HL-60 (cell line): ENCODE data around the gene GRB10.

Experiments used
- DNase-seq, 2 experiments: peaks; one replicate each; pipeline ENCODE4 v3.0.0-alpha.2; 2010 to 2020; ENCODE audit warnings: low read depth in 1 of 2, low spot score in 1 of 2
- H3K27ac ChIP-seq: fragments of 250-450 bp; sonication (Bioruptor Pico); replicated peaks from 2 replicates; pipeline ENCODE4 v1.5.1; 2020; ENCODE audit warnings: mild to moderate bottlenecking, moderate library complexity
- H3K27me3 ChIP-seq: fragments of 250-450 bp; sonication (Bioruptor Pico); 2 replicates; pipeline ENCODE4 v1.5.1; 2021; ENCODE audit warnings: mild to moderate bottlenecking, moderate library complexity; ENCODE audit not compliant: insufficient read depth, poor library complexity, severe bottlenecking
- H3K4me3 ChIP-seq: replicated peaks from 2 replicates; pipeline ENCODE4 v1.5.1; 2011; ENCODE audit warnings: mild to moderate bottlenecking, control low read depth, low read length; ENCODE audit not compliant: insufficient read depth
- GABPA ChIP-seq: IDR thresholded peaks from 2 replicates; pipeline ENCODE4 v1.6.1; 2012; ENCODE audit warnings: low read depth
- POLR2AphosphoS5 ChIP-seq: IDR thresholded peaks from 2 replicates; pipeline ENCODE4 v1.6.1; 2012; ENCODE audit warnings: low read depth
- REST ChIP-seq: IDR thresholded peaks from 2 replicates; pipeline ENCODE4 v1.6.1; 2012; ENCODE audit warnings: low read depth; ENCODE audit not compliant: insufficient replicate concordance
- SPI1 ChIP-seq: IDR thresholded peaks from 2 replicates; pipeline ENCODE4 v1.6.1; 2012; ENCODE audit warnings: low read depth, mild to moderate bottlenecking, borderline replicate concordance
- TF ChIP-seq, protein P1 (sequence below): IDR thresholded peaks from one replicate; pipeline ENCODE4 v1.5.1; 2011; ENCODE audit warnings: low read length, control low read depth, inconsistent platforms; ENCODE audit not compliant: insufficient read depth

GRB10 gene

DNA sequence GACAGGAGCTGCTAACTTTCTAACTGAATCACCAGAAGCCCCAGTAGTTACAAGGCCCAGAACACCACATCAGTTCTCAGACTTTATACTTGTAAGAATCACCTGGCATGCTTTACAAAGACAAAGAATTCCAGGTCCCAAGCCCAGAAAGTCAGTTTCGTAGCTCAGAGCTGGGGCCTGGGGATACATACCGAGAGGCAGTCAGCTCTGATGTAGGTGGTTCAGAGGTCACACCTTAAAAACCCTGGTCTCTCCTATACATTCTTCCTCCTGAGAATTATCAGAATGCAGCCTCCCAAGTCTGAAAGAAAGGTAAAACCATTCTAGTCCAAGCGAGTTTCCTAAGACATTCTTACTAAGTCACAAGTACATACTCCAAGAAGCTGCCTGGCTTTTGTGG, 2.3 kb downstream of the GRB10 start:
- H3K27ac ChIP-seq, result no peak overlapping the region
- no peak for DNase-seq
- TF ChIP-seq, protein P1, sequence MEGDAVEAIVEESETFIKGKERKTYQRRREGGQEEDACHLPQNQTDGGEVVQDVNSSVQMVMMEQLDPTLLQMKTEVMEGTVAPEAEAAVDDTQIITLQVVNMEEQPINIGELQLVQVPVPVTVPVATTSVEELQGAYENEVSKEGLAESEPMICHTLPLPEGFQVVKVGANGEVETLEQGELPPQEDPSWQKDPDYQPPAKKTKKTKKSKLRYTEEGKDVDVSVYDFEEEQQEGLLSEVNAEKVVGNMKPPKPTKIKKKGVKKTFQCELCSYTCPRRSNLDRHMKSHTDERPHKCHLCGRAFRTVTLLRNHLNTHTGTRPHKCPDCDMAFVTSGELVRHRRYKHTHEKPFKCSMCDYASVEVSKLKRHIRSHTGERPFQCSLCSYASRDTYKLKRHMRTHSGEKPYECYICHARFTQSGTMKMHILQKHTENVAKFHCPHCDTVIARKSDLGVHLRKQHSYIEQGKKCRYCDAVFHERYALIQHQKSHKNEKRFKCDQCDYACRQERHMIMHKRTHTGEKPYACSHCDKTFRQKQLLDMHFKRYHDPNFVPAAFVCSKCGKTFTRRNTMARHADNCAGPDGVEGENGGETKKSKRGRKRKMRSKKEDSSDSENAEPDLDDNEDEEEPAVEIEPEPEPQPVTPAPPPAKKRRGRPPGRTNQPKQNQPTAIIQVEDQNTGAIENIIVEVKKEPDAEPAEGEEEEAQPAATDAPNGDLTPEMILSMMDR, result no peak
- no peak for TF ChIP-seq GABPA
- no peak for TF ChIP-seq REST
- TF ChIP-seq SPI1, result no peak
- TF ChIP-seq POLR2AphosphoS5, result no peak

DNA sequence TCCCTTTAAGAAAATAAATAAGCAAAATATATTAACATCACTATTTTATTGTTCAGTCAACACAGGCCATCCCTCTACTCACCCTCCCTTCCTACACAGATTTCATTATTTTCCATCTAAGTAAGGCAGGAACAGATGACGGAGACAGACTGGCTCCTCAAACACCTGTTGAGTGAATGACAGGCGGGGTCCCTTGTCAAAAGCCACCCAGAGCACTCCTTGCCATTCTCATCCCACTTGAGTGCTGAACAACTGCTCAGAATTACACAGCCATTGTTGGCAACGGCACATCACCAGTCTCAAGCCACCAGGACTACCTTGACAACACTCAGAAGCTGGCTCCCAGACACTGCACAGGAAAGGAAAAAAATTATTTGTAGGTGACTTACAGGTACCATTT, 3.3 kb downstream of the GRB10 start:
- Histone ChIP-seq H3K27ac (no peak overlapping the region), H3K4me3 (no peak overlapping the region), H3K27me3 (no peaks in the 10 kb centered on the region)
- no peak for DNase-seq
- TF ChIP-seq, protein P1, result no peak
- no peak for TF ChIP-seq REST
- TF ChIP-seq SPI1, result no peak
- TF ChIP-seq POLR2AphosphoS5, result no peak
- no peak for TF ChIP-seq GABPA

More for the DNA sequence above, 2.3 kb downstream of the GRB10 start:
- Histone ChIP-seq H3K27me3 (no peaks in the 10 kb centered on the region), H3K4me3 (no peak overlapping the region)

DNA sequence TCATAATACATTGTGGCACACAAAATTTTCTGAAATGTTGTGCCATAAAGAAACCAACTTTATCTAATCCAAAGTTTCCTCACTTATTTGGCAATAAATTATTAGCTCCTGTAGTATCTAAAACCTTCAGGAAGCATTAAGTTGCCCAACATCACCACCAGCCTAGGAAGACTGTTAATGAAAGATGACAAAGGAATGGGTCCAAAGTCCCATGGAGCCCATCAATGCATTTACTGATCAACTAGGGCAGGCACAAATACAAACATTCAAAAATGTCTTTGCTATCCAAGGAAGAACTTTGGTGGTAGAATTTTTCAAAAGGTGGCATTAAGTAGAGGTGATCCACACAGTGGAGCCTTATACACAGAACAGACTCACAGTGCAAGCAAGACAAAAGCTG, 4.5 kb downstream of the GRB10 start:
- Histone ChIP-seq H3K4me3 (no peak overlapping the region), H3K27ac (no peak overlapping the region), H3K27me3 (no peaks in the 10 kb centered on the region)
- TF ChIP-seq GABPA, result no peak
- no peak for TF ChIP-seq REST
- no peak for TF ChIP-seq SPI1
- TF ChIP-seq, protein P1, result no peak
- no peak for TF ChIP-seq POLR2AphosphoS5
- DNase-seq, result no peak
